GM12873 (cell line): ENCODE data around the gene SCG5.

Experiments used
- TF ChIP-seq, protein P1 (sequence below): IDR thresholded peaks from 2 replicates; pipeline ENCODE4 v1.5.1; 2012; ENCODE audit warnings: low read depth, mild to moderate bottlenecking, moderate library complexity, low read length, control low read depth; ENCODE audit not compliant: insufficient read depth; ENCODE audit errors: missing control alignments

SCG5 gene

DNA sequence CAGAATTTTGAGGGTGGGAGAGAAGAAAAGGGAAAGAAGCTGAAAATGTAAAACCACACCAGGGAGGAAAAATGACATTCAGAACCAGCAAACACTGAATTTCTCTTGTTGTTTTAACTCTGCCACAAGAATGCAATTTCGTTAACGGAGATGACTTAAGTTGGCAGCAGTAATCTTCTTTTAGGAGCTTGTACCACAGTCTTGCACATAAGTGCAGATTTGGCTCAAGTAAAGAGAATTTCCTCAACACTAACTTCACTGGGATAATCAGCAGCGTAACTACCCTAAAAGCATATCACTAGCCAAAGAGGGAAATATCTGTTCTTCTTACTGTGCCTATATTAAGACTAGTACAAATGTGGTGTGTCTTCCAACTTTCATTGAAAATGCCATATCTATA is 91.8 kb downstream of the SCG5 start:
- TF ChIP-seq, protein P1, sequence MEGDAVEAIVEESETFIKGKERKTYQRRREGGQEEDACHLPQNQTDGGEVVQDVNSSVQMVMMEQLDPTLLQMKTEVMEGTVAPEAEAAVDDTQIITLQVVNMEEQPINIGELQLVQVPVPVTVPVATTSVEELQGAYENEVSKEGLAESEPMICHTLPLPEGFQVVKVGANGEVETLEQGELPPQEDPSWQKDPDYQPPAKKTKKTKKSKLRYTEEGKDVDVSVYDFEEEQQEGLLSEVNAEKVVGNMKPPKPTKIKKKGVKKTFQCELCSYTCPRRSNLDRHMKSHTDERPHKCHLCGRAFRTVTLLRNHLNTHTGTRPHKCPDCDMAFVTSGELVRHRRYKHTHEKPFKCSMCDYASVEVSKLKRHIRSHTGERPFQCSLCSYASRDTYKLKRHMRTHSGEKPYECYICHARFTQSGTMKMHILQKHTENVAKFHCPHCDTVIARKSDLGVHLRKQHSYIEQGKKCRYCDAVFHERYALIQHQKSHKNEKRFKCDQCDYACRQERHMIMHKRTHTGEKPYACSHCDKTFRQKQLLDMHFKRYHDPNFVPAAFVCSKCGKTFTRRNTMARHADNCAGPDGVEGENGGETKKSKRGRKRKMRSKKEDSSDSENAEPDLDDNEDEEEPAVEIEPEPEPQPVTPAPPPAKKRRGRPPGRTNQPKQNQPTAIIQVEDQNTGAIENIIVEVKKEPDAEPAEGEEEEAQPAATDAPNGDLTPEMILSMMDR: no peak

DNA sequence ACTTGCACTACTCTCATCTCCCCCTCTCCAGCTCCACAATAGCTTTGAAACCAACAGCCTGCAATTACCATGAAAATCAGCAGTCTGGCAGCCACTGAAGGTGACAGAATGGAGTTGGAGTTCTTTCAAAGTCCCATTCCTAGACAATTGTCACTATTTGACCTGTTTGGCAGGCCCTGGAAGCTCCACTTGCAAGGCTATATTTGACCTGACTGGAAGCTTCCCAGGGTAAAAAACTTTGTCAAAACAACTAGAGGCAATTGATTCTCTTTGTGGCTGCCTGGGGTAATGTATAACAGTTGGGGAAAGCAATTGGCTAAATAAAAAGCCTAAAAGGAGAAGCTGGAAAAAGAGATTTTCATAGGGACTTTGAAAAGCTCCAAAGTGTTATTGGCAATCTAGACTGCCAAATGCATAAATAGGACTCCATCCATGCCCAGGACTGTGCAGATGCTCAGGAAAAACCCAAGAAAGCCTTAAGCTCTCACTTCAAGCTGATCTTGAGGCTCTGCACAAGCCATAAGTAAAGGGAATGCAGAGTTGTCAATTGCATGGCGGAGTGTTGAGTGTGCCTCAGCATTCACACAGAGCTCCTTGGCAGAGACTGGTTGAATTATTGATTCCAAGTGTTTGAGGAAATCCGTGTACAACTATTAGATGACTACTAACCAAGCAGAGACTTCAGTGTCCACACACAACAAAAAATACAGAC is 94.6 kb downstream of the SCG5 start:
- TF ChIP-seq, protein P1: no peak

DNA sequence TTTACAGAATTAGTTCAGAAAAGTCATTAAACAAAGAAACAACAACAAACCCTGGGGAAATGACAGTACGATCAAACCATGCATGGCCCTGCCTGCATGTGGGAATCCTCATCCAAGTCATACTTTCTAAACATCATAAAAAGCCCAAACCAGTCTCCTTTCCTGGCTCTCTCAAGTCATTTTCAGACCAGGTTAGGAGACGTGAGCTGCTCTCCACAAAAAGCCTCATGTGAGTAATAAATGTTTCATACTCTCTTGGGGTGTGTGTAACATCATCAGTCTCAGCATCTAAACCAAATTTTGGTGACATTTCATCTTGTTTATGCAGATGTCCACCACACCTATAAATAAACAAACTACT is 95.2 kb downstream of the SCG5 start:
- TF ChIP-seq, protein P1: no peak

DNA sequence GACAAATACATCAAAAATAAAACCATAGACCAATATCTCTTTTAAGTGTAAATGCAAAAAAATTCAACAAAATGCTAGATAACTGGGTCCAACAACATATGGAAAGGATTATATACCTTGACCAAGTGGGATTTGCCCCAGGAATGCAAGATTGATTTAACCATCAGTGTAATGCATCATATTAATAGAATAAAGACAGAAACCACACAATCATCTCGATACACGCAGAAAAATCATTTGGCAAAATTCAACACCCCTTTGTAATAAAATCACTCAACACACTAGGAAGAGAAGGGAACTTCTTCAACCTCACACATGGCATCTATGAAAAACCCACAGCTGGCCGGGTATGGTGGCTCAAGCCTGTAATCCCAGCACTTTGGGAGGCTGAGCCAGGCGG is 95.8 kb downstream of the SCG5 start:
- TF ChIP-seq, protein P1: no peak

DNA sequence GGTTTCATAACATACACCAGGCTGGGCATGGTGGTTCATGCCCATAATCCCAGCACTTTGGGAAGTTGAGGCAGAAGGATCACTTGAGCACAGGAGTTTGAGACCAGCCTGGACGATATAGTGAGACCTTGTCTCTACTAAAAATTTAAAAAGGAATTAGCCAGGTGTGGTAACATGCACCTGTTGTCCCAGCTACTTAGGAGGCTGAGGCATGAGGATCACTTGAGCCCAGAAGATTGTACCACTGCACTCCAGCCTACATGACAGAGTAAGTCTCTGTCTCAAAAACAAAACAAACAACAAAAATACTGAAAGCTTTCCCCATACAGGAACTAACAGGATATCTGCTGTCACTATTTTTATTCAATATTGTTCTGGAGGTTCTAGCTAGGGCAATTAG is 97.2 kb downstream of the SCG5 start:
- TF ChIP-seq, protein P1: no peak

DNA sequence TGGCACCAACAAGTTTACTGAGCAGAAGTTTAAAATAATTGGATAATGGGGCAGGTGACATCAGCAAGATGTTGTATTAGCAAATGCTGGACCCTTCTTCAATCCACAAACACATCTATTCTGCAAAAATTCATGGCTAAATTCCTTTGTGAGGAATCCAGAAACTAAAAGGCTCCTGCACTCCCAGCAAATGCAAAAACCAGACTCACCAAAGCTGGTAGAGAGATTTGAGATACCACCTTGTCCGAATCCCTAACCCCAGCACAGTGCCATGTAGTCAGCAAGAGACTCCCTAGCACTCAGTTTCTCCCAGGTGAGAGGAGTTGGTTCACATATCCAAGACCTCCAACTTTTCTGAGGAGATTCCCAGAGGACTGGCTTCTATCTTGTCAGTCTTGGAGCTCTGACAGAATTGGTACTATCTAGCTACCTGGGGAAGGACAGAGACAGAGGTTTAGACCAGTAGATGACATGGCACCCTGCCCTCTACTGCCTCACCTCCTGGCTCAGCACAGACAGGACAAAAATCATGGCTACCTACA is 98.1 kb downstream of the SCG5 start:
- TF ChIP-seq, protein P1: no peak

DNA sequence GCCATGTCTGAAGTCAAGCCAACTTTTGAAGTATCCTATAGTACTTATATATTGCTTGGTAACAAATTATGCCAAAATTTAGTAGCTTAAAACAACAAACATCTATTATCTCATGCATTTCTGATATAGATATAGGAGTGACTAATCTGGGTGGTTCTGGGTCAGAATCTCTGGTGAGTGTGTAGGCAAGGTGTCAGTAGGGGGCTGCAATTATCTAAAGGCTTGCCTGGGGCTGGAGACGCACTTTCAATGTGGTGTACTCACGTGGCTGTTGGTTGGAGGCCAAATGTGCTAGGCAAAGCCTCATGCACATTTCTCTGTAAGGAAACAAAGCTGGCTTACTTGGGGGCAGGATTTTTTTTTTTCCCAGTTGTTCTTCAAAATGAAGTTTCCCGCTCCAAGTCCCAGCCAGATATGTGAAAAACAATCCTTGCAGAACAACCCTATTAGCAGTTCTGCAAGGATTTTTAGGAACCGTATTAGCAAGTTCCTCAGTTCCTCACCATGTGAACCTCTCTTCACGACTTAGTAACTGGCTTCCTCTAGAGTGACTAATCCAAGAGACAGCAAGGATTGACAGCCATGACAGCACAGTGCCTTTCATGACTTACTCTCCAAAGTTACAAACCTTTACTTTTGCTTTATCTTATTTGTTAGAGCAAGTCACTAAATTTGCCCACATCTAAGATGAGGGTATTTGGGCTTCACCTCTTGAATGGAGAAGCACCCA is 102.1 kb downstream of the SCG5 start:
- TF ChIP-seq, protein P1: no peak
